ENCODE results near the gene CPA3. TPM values are rescaled to one million over a fixed set of nuclear protein-coding genes. Genes with fewer than 3 reads are reported as not detected.

The CPA3 gene, protein sequence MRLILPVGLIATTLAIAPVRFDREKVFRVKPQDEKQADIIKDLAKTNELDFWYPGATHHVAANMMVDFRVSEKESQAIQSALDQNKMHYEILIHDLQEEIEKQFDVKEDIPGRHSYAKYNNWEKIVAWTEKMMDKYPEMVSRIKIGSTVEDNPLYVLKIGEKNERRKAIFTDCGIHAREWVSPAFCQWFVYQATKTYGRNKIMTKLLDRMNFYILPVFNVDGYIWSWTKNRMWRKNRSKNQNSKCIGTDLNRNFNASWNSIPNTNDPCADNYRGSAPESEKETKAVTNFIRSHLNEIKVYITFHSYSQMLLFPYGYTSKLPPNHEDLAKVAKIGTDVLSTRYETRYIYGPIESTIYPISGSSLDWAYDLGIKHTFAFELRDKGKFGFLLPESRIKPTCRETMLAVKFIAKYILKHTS
- not detected in 2 replicates for total RNA-seq

- TF ChIP-seq, protein P1, sequence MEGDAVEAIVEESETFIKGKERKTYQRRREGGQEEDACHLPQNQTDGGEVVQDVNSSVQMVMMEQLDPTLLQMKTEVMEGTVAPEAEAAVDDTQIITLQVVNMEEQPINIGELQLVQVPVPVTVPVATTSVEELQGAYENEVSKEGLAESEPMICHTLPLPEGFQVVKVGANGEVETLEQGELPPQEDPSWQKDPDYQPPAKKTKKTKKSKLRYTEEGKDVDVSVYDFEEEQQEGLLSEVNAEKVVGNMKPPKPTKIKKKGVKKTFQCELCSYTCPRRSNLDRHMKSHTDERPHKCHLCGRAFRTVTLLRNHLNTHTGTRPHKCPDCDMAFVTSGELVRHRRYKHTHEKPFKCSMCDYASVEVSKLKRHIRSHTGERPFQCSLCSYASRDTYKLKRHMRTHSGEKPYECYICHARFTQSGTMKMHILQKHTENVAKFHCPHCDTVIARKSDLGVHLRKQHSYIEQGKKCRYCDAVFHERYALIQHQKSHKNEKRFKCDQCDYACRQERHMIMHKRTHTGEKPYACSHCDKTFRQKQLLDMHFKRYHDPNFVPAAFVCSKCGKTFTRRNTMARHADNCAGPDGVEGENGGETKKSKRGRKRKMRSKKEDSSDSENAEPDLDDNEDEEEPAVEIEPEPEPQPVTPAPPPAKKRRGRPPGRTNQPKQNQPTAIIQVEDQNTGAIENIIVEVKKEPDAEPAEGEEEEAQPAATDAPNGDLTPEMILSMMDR (conservative IDR thresholded peaks at IDR 0.05; ENCODE audit: low read depth, low read length), result no peak
- H3K4me3 ChIP-seq (ENCODE audit: low read depth, low read length), result no peak within 1 kb of the TSS
- DNase-seq (ENCODE audit: low read depth), result no peak
Measured at GRCh38 chr3:148865049-148865448, at the start of gene CPA3. Gene CPA3, plus strand, starts transcription at chr3:148865296. Its CDS starts 12 bp downstream, at chr3:148865308.

DNA sequence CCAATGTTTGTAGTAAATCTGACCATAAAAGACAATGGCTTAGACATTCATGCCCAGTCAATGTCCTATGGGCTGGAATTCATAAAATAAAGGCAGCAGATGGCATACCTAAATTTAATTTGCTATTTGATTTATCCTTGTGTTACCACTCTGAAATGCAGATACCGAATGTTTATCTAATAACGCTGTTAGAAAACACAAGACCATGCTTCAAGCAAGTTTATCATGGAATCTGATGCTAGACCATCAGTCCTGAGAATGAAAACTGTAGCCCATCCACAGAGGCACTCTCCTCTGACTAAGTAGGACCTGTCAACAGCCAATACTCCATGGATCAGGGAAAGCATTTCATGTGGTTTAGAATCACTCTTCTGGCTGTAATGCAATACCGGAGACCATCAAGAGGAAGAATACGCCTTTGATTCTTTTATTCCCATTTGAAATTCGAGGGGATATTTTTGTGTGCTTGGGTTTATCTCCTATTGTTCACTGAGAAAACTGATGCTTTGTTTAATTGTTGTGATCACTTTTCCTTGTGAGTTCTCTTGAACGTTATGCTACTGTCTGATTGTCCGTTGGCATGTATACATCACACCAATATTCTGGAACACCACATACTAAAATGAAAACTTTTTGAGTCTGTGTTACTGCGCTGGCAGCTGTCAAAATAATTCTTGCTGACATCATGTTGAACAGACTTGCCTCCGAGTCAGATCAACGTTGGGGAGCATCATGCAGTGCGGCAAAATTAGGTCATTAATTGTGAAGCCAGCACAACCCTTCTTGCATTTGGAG is 49.6 kb upstream of the CPA3 start:
- no peak for DNase-seq (ENCODE audit: low read depth)
- TF ChIP-seq, protein P1 (conservative IDR thresholded peaks at IDR 0.05; ENCODE audit: low read depth, low read length), result no peak
- no peak overlapping the region for H3K4me3 ChIP-seq (ENCODE audit: low read depth, low read length)

DNA sequence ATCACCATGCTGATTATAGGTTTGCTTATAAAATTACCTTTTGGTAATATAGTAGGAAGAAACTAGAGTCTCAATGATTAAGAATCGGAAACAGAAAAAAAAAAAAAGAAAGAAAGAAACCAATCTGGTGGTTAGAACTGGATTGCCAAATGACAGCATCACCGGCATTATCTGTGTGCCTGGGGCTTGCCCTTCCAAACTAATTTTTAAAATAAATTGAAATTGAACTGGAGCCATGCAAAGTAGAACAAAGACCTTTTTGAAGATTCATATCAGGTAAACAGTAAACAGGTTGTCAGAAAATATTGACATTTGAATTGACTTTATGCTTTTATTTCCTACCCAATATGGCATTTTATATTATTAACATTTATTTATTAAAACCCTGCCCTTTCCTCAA is 48.7 kb upstream of the CPA3 start:
- TF ChIP-seq, protein P1 (conservative IDR thresholded peaks at IDR 0.05; ENCODE audit: low read depth, low read length), result no peak
- H3K4me3 ChIP-seq (ENCODE audit: low read depth, low read length), result no peak overlapping the region
- no peak for DNase-seq (ENCODE audit: low read depth)

GRCh38 chr3:148816981-148817525 is 48.0 kb upstream of the CPA3 start:
- DNase-seq (ENCODE audit: low read depth), result no peak
- TF ChIP-seq, protein P1 (conservative IDR thresholded peaks at IDR 0.05; ENCODE audit: low read depth, low read length), result no peak
- no peak overlapping the region for H3K4me3 ChIP-seq (ENCODE audit: low read depth, low read length)

DNA sequence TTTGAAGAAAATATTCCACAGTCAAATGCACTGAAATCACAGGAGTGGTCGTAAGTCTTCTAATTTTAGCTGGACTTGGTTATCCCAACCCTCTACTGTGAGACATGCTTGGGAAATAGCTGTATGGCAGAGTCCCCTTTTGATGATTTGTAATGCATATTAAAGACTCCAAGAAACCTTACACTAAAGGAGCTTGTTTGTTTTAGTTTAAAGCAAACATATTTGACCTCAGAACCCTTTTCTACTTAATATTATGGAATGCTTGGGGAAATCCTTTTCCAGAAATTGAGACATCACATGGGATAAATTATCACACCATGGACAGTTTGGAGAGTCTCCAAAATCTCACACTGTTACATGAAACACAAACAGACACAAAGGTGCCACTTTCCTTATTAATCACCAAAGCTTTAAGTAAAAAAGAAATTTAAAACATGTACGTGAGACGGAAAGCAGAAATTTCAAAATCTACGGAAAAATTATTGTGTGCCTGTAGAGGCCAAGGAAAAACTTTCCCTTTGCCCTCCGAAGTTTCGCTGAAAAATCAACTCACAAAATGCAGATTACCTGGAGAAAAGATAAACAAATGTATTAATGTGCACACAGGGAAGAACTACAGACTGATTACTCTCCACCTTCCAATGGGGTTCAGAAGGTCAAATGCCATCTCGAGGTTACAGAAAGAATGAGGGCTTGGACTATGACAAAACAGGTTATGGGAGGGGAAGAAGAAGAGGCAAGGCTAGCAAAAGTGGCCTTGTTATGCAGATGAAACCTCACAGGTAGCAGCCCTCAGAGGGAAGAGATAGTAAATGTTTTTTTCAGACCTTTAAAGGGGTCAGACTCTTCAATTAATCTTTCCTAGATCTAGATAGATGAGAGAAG is 44.5 kb upstream of the CPA3 start:
- no peak overlapping the region for H3K4me3 ChIP-seq (ENCODE audit: low read depth, low read length)
- TF ChIP-seq, protein P1 (conservative IDR thresholded peaks at IDR 0.05; ENCODE audit: low read depth, low read length), result no peak
- DNase-seq (ENCODE audit: low read depth), result no peak

- no peak overlapping the region for H3K4me3 ChIP-seq (ENCODE audit: low read depth, low read length)
- DNase-seq (ENCODE audit: low read depth), result no peak
- TF ChIP-seq, protein P1 (conservative IDR thresholded peaks at IDR 0.05; ENCODE audit: low read depth, low read length), result no peak
Measured at GRCh38 chr3:148823026-148823425, 42.1 kb upstream of the CPA3 start.

All from epithelial cell of proximal tubule (primary cell).